ENCODE data around the gene DENND2D. TPM values are rescaled to one million over a fixed set of nuclear protein-coding genes. Genes with fewer than 3 reads are reported as not detected.

The DENND2D gene
- total RNA-seq, 3 donors from 2014 or later = 42.2 to 65.4 (median 63.3) TPM

DNA sequence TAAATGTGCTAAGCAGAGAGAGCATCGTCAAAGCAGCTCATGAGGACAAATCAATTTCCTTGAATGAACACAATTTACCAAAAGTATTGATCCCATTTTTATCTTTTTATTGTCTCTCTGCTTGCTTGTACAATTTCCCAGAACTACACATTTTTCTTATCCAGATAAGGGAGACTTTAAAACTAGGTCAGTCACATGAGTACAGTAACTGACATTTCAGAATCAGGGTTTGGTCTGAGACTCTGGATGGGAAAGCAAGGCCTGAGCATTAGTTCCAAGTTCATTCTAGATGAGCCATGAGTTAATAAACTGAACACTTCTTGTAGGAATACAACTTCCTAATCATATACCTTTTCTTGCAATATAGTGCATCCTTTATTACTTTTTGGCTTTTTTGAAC is 11.5 kb upstream of the DENND2D start:
- DNase-seq = no peak
- no peaks in the 10 kb centered on the region for H3K36me3 ChIP-seq (ENCODE audit: low read depth)
- intact Hi-C loops (cut with DNase I, micrococcal nuclease) = no loop called here
- no peaks in the 10 kb centered on the region for H3K4me1 ChIP-seq (ENCODE audit: low read depth)
- TF ChIP-seq CTCF (IDR thresholded peaks at IDR 0.05) = no peak
- no peaks in the 10 kb centered on the region for H3K9me3 ChIP-seq
- no peak for ATAC-seq
- H3K4me3 ChIP-seq = no peak overlapping the region

DNA sequence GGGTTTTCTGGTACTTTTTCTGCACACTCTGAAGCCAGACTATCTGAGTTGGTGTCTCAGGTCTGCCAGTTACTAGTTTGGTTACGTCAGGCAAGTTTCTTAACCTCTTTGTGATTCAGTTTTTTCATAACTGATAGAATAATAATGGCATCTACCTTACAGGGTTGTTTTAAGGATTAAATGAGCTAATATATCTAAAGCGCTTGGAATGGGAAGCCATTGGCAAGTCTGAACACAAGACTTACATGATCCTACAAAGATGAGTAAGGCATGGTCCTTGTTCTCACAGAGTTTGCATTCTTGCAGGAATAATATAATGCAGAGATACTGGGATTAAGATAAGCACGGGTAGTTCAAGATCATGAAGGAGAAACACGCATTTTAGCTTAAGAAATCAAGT is 9.2 kb upstream of the DENND2D start:
- TF ChIP-seq CTCF (IDR thresholded peaks at IDR 0.05) = no peak
- no peak for ATAC-seq
- H3K4me3 ChIP-seq = no peak overlapping the region
- H3K9me3 ChIP-seq = no peaks in the 10 kb centered on the region
- intact Hi-C loops (cut with DNase I, micrococcal nuclease) = no loop called here
- peaks cover 7% of the 10 kb centered on the region for H3K4me1 ChIP-seq (ENCODE audit: low read depth)
- no peaks in the 10 kb centered on the region for H3K36me3 ChIP-seq (ENCODE audit: low read depth)
- DNase-seq = no peak

DNA sequence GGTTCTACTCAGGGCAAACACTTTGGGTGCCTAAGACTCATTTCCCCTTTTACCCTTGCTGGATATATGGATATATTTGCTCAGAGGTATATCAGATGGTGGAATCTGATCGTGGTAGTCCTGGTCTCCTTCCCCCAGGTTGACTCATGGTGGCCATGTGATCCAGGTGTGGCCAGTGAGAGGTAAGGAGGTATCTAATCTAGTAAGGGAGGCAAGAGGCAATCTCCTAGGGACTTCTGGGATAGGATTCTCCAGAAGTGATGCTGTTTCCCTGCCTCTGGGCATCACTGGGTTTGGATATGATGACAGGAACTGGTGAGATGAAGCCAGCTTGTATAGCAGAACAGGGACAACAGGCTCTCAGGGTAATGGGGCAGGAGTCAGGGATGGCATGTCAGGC is 8.5 kb upstream of the DENND2D start:
- Histone ChIP-seq H3K9me3 (no peaks in the 10 kb centered on the region), H3K36me3 (ENCODE audit: low read depth) (no peaks in the 10 kb centered on the region), H3K4me1 (ENCODE audit: low read depth) (peaks cover 10% of the 10 kb centered on the region), H3K4me3 (no peak overlapping the region)
- TF ChIP-seq CTCF (IDR thresholded peaks at IDR 0.05) = no peak
- DNase-seq = no peak
- ATAC-seq = no peak
- intact Hi-C loops (cut with DNase I, micrococcal nuclease) = no loop called here

DNA sequence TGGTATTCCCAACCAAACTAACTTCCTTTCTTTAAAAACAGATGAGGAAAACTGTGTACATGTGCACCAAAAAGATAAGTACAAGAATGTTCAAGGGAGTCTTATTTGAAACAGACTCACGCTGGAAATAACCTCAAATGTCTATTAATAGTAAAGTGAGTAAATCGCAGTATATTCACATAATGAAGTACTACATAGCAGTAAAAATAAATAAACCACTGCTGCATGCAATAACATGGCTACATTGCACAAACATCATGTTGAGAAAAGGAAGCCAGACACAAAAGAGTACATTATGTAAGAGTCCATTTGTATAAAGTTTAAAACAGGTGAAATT is 5.2 kb upstream of the DENND2D start:
- no peaks in the 10 kb centered on the region for H3K36me3 ChIP-seq (ENCODE audit: low read depth)
- peaks cover 26% of the 10 kb centered on the region for H3K4me1 ChIP-seq (ENCODE audit: low read depth)
- no peak for TF ChIP-seq CTCF (IDR thresholded peaks at IDR 0.05)
- intact Hi-C loops (cut with DNase I, micrococcal nuclease) = no loop called here
- no peaks in the 10 kb centered on the region for H3K9me3 ChIP-seq
- ATAC-seq (no peak), DNase-seq (no peak)
- no peak overlapping the region for H3K4me3 ChIP-seq

DNA sequence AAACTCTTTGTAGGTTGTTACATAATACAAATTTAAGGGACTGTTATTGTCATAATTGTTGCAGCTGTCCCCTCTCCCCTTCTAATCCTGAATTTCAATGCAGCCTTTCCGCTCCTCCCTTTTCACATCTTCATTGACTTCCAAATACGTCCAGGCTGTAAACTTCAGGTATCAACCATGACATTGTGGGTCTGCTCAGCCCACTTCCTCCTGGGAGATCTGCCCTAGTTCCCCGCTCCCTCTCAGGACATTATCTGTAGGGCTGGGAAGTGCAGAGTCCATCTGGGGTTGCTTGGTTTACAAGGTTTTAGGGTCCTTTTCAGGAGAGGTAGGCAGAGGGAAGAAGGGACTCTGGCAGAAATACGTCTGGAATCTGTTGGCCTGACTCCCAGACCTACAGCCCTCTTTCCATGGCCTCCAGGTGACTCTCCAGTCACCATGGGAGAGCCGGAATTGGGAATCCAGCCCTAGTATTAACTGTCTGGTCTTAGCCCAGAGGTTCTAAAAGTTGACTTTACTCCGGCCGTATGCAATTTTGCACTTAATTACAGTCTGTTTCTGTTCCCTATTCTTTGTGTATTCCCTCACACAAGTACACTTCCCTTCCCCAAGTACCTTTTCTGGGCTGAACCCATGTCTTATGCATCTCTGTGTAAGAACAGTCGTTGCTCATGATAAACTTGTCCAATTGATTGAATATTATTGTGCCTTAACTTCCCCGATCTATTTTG is 4.7 kb upstream of the DENND2D start:
- no peak overlapping the region for H3K4me3 ChIP-seq
- ATAC-seq (no peak), DNase-seq (no peak)
- no peaks in the 10 kb centered on the region for H3K36me3 ChIP-seq (ENCODE audit: low read depth)
- H3K4me1 ChIP-seq (ENCODE audit: low read depth) = peaks cover 30% of the 10 kb centered on the region
- H3K9me3 ChIP-seq = no peaks in the 10 kb centered on the region
- intact Hi-C loops (cut with DNase I, micrococcal nuclease) = no loop called here
- no peak for TF ChIP-seq CTCF (IDR thresholded peaks at IDR 0.05)
